Mesendoderm (in vitro differentiated cells): ENCODE results near the gene KCNH2.

Source experiments
- DNase-seq: peaks from one replicate; pipeline ENCODE4 v3.0.0; 2013
- H2AK5ac ChIP-seq: 2 replicates; pipeline ENCODE4 v1.6.1; 2013; ENCODE audit warnings: low read length, inconsistent platforms
- H2BK120ac ChIP-seq: 2 replicates; pipeline ENCODE4 v1.6.1; 2013; ENCODE audit warnings: low read depth, mild to moderate bottlenecking, low read length, moderate library complexity, mixed read lengths
- H2BK15ac ChIP-seq: replicated peaks from 2 replicates; pipeline ENCODE4 v1.6.1; 2013; ENCODE audit warnings: low read depth, mild to moderate bottlenecking, moderate library complexity
- H2BK5ac ChIP-seq: 2 replicates; pipeline ENCODE4 v1.6.1; 2013; ENCODE audit warnings: low read length, inconsistent platforms
- H3K18ac ChIP-seq: 2 replicates; pipeline ENCODE4 v1.6.1; 2013; ENCODE audit warnings: mild to moderate bottlenecking, low read length, mixed read lengths
- H3K23ac ChIP-seq: one replicate; pipeline ENCODE4 v1.6.1; 2013; ENCODE audit warnings: low read length
- H3K27ac ChIP-seq: 2 replicates; pipeline ENCODE4 v1.5.1; 2013; ENCODE audit warnings: low read depth, mild to moderate bottlenecking, inconsistent platforms, low read length, moderate library complexity
- H3K27me3 ChIP-seq: 2 replicates; pipeline ENCODE4 v1.6.1; 2013; ENCODE audit warnings: low read length, control low read depth, mild to moderate bottlenecking, inconsistent platforms; ENCODE audit not compliant: insufficient read depth, poor library complexity
- H3K36me3 ChIP-seq: 2 replicates; pipeline ENCODE4 v1.6.1; 2013; ENCODE audit warnings: low read length, inconsistent platforms; ENCODE audit not compliant: control insufficient read depth, insufficient read depth
- H3K4ac ChIP-seq: one replicate; pipeline ENCODE4 v1.6.1; 2013; ENCODE audit warnings: low read depth, mild to moderate bottlenecking, low read length, moderate library complexity
- H3K4me1 ChIP-seq: 2 replicates; pipeline ENCODE4 v1.6.1; 2013; ENCODE audit warnings: low read depth, low read length, inconsistent platforms; ENCODE audit not compliant: control insufficient read depth
- H3K4me2 ChIP-seq: 2 replicates; pipeline ENCODE4 v1.6.1; 2013; ENCODE audit warnings: low read length
- H3K4me3 ChIP-seq: 2 replicates; pipeline ENCODE4 v1.5.1; 2013; ENCODE audit warnings: mild to moderate bottlenecking, low read length
- H3K56ac ChIP-seq: one replicate; pipeline ENCODE4 v1.6.1; 2013; ENCODE audit warnings: low read length
- H3K79me1 ChIP-seq: 2 replicates; pipeline ENCODE4 v1.6.1; 2013; ENCODE audit warnings: low read length, inconsistent platforms
- H3K79me2 ChIP-seq: 2 replicates; pipeline ENCODE4 v1.6.1; 2013; ENCODE audit warnings: mild to moderate bottlenecking, low read length; ENCODE audit not compliant: control insufficient read depth, insufficient read depth
- H3K9ac ChIP-seq: 2 replicates; pipeline ENCODE4 v1.6.1; 2013; ENCODE audit warnings: low read length, inconsistent platforms
- H4K5ac ChIP-seq: one replicate; pipeline ENCODE4 v1.6.1; 2013; ENCODE audit warnings: low read length
- H4K8ac ChIP-seq: one replicate; pipeline ENCODE4 v1.6.1; 2013; ENCODE audit warnings: low read depth, mild to moderate bottlenecking, control low read depth, low read length, moderate library complexity
- WGBS: extraction: QIAGEN DNeasy Blood & Tissue Kit; methylation state at CpG from one replicate; pipeline ENCODE4 v1.1.7; 2013; ENCODE audit warnings: low lambda C conversion rate, missing lambda C conversion rate; ENCODE audit not compliant: insufficient coverage; ENCODE audit errors: extremely low coverage; 5-methylcytosine and 5-hydroxymethylcytosine counted together

The KCNH2 gene

DNA sequence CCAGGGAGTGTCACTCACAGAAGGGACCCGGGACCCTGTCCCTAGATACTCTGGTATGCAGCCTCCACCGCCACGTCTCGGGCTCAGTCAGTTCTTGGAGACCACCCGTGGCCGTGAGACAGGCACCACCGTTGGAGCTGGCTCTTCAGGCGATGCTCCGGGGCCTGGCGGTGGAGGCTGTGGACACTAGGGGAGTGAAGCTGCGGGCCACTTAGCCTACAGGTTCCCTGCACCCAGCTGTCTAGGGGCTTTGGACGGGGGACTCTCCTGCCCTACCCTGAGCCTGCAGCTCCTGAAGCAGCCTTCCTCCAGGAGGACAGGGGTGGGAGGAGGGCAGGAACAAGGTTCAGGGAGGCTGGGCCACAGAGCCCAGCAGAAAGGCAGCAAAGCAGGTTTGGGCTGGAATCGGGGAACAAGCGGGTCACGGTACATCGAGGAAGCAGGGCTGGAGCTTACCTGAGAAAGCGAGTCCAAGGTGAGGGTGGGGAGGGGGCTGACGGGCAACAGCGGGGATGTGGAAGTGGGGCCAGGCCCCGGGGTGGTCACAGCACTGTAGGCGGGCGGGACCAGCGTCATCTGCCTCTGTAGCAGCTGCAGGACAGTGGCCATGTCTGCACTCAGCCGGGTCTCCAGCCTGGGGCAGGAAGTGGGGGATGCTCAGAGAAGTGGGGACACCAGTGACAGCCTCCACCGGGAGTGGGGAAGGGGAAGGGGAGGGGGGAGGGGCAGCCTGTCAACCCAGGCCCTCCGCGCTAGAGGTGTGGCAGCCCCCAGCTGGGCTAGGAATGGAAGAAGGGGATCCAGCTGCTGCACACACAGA lies 31.5 kb downstream of the KCNH2 start:
- no peak overlapping the region for H3K27ac ChIP-seq
- no peak overlapping the region for H4K8ac ChIP-seq
- no peak overlapping the region for H2BK5ac ChIP-seq
- H3K4me1 ChIP-seq: peaks cover 13% of the 10 kb centered on the region
- no peak overlapping the region for H3K4me3 ChIP-seq
- peak overlapping the region; percentile 40 for H3K56ac ChIP-seq
- no peak overlapping the region for H2BK15ac ChIP-seq
- H2BK120ac ChIP-seq: no peak overlapping the region
- no peaks in the 10 kb centered on the region for H3K27me3 ChIP-seq
- no peak overlapping the region for H2AK5ac ChIP-seq
- H3K36me3 ChIP-seq: no peaks in the 10 kb centered on the region
- no peak overlapping the region for H4K5ac ChIP-seq
- H3K4ac ChIP-seq: no peak overlapping the region
- H3K23ac ChIP-seq: no peak overlapping the region
- peak overlapping the region; percentile 5 for H3K9ac ChIP-seq
- no CpG with 5 or more reads among the region's 27 CpGs for WGBS
- H3K79me2 ChIP-seq: no peaks in the 10 kb centered on the region
- H3K79me1 ChIP-seq: no peaks in the 10 kb centered on the region
- DNase-seq: peak; percentile 23
- no peak overlapping the region for H3K18ac ChIP-seq
- peak overlapping the region; percentile 4 for H3K4me2 ChIP-seq

- Histone ChIP-seq H3K79me1 (no peaks in the 10 kb centered on the region), H3K4me3 (no peak overlapping the region), H2BK5ac (no peak overlapping the region), H3K79me2 (no peaks in the 10 kb centered on the region), H2BK15ac (no peak overlapping the region), H3K9ac (no peak overlapping the region), H3K23ac (no peak overlapping the region), H4K5ac (no peak overlapping the region), H3K4me1 (peaks cover 13% of the 10 kb centered on the region), H2AK5ac (no peak overlapping the region), H4K8ac (no peak overlapping the region), H3K27ac (no peak overlapping the region), H2BK120ac (no peak overlapping the region), H3K18ac (no peak overlapping the region), H3K36me3 (no peaks in the 10 kb centered on the region), H3K4ac (no peak overlapping the region), H3K4me2 (no peak overlapping the region), H3K56ac (peak overlapping the region; percentile 6), H3K27me3 (no peaks in the 10 kb centered on the region)
- no CpG with 5 or more reads among the region's 17 CpGs for WGBS
- peak; percentile 28 for DNase-seq
Observed at GRCh38 chr7:150945853-150946420, 32.2 kb downstream of the KCNH2 start.

GRCh38 chr7:150945171-150945852 lies 32.8 kb downstream of the KCNH2 start:
- H3K79me1 ChIP-seq: no peaks in the 10 kb centered on the region
- H2BK5ac ChIP-seq: no peak overlapping the region
- H3K4ac ChIP-seq: no peak overlapping the region
- DNase-seq: no peak
- H2AK5ac ChIP-seq: no peak overlapping the region
- no peak overlapping the region for H3K4me2 ChIP-seq
- no peak overlapping the region for H3K18ac ChIP-seq
- H2BK120ac ChIP-seq: no peak overlapping the region
- H3K27me3 ChIP-seq: no peaks in the 10 kb centered on the region
- no CpG with 5 or more reads among the region's 19 CpGs for WGBS
- no peak overlapping the region for H3K4me3 ChIP-seq
- no peak overlapping the region for H2BK15ac ChIP-seq
- H3K56ac ChIP-seq: peak overlapping the region; percentile 6
- H3K9ac ChIP-seq: no peak overlapping the region
- no peaks in the 10 kb centered on the region for H3K36me3 ChIP-seq
- peaks cover 13% of the 10 kb centered on the region for H3K4me1 ChIP-seq
- no peak overlapping the region for H4K5ac ChIP-seq
- no peaks in the 10 kb centered on the region for H3K79me2 ChIP-seq
- H3K23ac ChIP-seq: no peak overlapping the region
- H3K27ac ChIP-seq: no peak overlapping the region
- no peak overlapping the region for H4K8ac ChIP-seq

DNA sequence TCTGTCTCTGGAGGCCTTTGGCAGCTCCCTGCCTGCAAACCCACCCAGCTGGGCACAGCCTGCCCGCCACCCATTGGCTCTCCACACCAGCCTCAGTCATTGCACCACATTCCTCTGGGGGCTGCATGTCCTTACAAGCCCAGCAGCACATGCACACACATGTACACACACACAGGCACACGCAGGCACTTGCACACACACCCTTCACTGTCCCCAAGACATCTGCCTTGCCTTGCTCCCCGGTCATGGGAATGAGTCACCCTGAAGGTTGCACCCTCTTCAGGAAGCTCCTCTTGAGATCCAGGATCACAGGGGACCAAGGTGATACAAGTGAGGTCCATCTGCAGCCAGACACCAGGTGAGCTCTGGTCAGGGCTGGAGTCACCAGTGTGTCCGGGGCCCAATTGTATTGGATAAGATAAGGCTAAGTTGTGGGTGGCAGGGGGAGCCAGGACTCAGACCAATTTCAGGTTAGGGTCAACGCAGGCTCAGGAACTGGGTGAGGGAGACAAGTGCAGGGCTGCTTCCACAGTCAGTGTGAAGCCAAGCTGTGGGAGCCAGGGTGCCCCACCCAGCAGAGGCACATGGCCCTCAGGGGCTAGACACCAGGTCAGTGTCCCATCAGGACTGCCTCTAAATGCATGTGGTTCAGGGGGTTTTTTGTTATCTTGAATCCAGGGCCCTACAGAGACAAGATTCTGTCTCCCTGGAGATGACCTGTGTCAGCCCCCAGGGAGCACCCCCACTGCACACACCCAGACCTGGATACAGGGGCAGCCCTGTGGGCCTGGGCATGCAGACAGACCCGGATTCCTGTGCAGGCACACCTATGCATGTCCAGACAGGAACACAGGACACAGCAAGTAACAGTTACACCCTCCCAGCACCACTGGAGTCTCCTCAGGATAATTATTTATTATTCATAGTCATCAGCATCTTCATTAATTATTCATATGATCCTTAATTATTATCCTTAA lies 33.8 kb downstream of the KCNH2 start:
- no peak for DNase-seq
- Histone ChIP-seq H3K27ac (no peak overlapping the region), H2BK15ac (no peak overlapping the region)

DNA sequence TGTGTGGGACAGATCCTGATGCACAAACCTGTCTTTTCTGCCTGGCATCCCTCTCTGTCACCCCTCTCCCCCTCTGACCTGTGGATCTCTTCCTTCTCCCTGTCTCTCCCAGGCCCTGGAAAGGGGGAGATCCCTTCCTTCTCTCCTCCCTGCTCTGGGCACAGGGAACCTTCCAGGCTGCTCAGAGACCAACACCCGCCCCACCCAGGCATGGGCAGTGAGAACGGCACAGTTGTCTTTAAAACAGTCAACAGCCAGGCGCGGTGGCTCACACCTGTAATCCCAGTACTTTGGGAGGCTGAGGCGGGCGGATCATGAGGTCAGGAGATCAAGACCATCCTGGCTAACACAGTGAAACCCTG lies 34.7 kb downstream of the KCNH2 start:
- H3K79me2 ChIP-seq: no peaks in the 10 kb centered on the region
- no peak overlapping the region for H3K27ac ChIP-seq
- no peak overlapping the region for H3K4me3 ChIP-seq
- no peak overlapping the region for H2BK120ac ChIP-seq
- no peak overlapping the region for H3K23ac ChIP-seq
- no peaks in the 10 kb centered on the region for H3K27me3 ChIP-seq
- WGBS: no CpG with 5 or more reads among the region's 6 CpGs
- no peak overlapping the region for H3K18ac ChIP-seq
- no peaks in the 10 kb centered on the region for H3K36me3 ChIP-seq
- H4K8ac ChIP-seq: no peak overlapping the region
- H2AK5ac ChIP-seq: no peak overlapping the region
- H3K4ac ChIP-seq: no peak overlapping the region
- H2BK15ac ChIP-seq: no peak overlapping the region
- H2BK5ac ChIP-seq: no peak overlapping the region
- H3K56ac ChIP-seq: no peak overlapping the region
- H3K79me1 ChIP-seq: no peaks in the 10 kb centered on the region
- peaks cover 4% of the 10 kb centered on the region for H3K4me1 ChIP-seq
- no peak overlapping the region for H3K4me2 ChIP-seq
- H3K9ac ChIP-seq: no peak overlapping the region
- H4K5ac ChIP-seq: no peak overlapping the region
- DNase-seq: no peak

More for the DNA sequence above, 33.8 kb downstream of the KCNH2 start:
- Histone ChIP-seq H3K56ac (no peak overlapping the region), H2BK120ac (no peak overlapping the region), H3K36me3 (no peaks in the 10 kb centered on the region), H2AK5ac (no peak overlapping the region), H4K5ac (no peak overlapping the region), H3K9ac (no peak overlapping the region), H3K79me1 (no peaks in the 10 kb centered on the region), H3K4me1 (peaks cover 6% of the 10 kb centered on the region), H3K4me3 (no peak overlapping the region), H3K23ac (no peak overlapping the region), H2BK5ac (no peak overlapping the region), H3K27me3 (no peaks in the 10 kb centered on the region), H3K4ac (no peak overlapping the region), H3K79me2 (no peaks in the 10 kb centered on the region), H4K8ac (no peak overlapping the region), H3K4me2 (no peak overlapping the region), H3K18ac (no peak overlapping the region)
- WGBS: no CpG with 5 or more reads among the region's 6 CpGs
